ENCODE data around the gene CAMK2D.

The CAMK2D gene

GRCh38 chr4:113617195-113617594 is 144.3 kb downstream of the CAMK2D start:
- TF ChIP-seq CTCF (IDR thresholded peaks at IDR 0.05), result no peak
- no peaks in the 10 kb centered on the region for H3K36me3 ChIP-seq
- no peaks in the 10 kb centered on the region for H3K9me3 ChIP-seq
- no peak overlapping the region for H3K4me3 ChIP-seq
- no peak for DNase-seq
- H3K27ac ChIP-seq, result no peak overlapping the region
- H3K4me1 ChIP-seq, result peaks cover 0 to 63% (median 14%) of the 10 kb centered on the region in 4 donors
- intact Hi-C loops (cut with DNase I; ENCODE audit: low total_unique reads), result no loop called here
- H3K27me3 ChIP-seq, result no peaks in the 10 kb centered on the region

- no peak for DNase-seq
- Histone ChIP-seq H3K4me1 (peaks cover 0 to 64% (median 14%) of the 10 kb centered on the region in 4 donors), H3K4me3 (no peak overlapping the region), H3K36me3 (no peaks in the 10 kb centered on the region), H3K27me3 (no peaks in the 10 kb centered on the region), H3K9me3 (no peaks in the 10 kb centered on the region), H3K27ac (no peak overlapping the region)
- intact Hi-C loops (cut with DNase I; ENCODE audit: low total_unique reads), result no loop called here
- TF ChIP-seq CTCF (IDR thresholded peaks at IDR 0.05), result no peak
These were observed 145.1 kb downstream of the CAMK2D start for GRCh38 chr4:113616443-113616842.

- intact Hi-C loops (cut with DNase I; ENCODE audit: low total_unique reads), result no loop called here
- no peak for TF ChIP-seq CTCF (IDR thresholded peaks at IDR 0.05)
- Histone ChIP-seq H3K27me3 (no peaks in the 10 kb centered on the region), H3K4me1 (peaks cover 0 to 64% (median 14%) of the 10 kb centered on the region in 4 donors), H3K36me3 (no peaks in the 10 kb centered on the region), H3K9me3 (no peaks in the 10 kb centered on the region), H3K4me3 (no peak overlapping the region), H3K27ac (no peak overlapping the region)
- no peak for DNase-seq
These were observed 147.1 kb downstream of the CAMK2D start for GRCh38 chr4:113614414-113614813.

GRCh38 chr4:113613503-113613902 is 148.0 kb downstream of the CAMK2D start:
- H3K4me1 ChIP-seq, result peaks cover 0 to 59% (median 14%) of the 10 kb centered on the region in 4 donors
- no peak overlapping the region for H3K27ac ChIP-seq
- TF ChIP-seq CTCF (IDR thresholded peaks at IDR 0.05), result no peak
- no peaks in the 10 kb centered on the region for H3K36me3 ChIP-seq
- H3K27me3 ChIP-seq, result no peaks in the 10 kb centered on the region
- H3K9me3 ChIP-seq, result no peaks in the 10 kb centered on the region
- no peak overlapping the region for H3K4me3 ChIP-seq
- intact Hi-C loops (cut with DNase I; ENCODE audit: low total_unique reads), result no loop called here
- no peak for DNase-seq

GRCh38 chr4:113610537-113610936 is 151.0 kb downstream of the CAMK2D start:
- intact Hi-C loops (cut with DNase I; ENCODE audit: low total_unique reads), result no loop called here
- H3K36me3 ChIP-seq, result peaks cover 0 to 9% (median 0%) of the 10 kb centered on the region in 3 donors
- no peak for TF ChIP-seq CTCF (IDR thresholded peaks at IDR 0.05)
- no peaks in the 10 kb centered on the region for H3K27me3 ChIP-seq
- no peak for DNase-seq
- peaks cover 0 to 31% (median 3%) of the 10 kb centered on the region in 4 donors for H3K4me1 ChIP-seq
- H3K27ac ChIP-seq, result no peak overlapping the region
- no peaks in the 10 kb centered on the region for H3K9me3 ChIP-seq
- H3K4me3 ChIP-seq, result no peak overlapping the region

- H3K4me3 ChIP-seq, result no peak overlapping the region
- peaks cover 0 to 9% (median 0%) of the 10 kb centered on the region in 3 donors for H3K36me3 ChIP-seq
- H3K27me3 ChIP-seq, result no peaks in the 10 kb centered on the region
- intact Hi-C loops (cut with DNase I; ENCODE audit: low total_unique reads), result no loop called here
- H3K9me3 ChIP-seq, result no peaks in the 10 kb centered on the region
- no peak overlapping the region for H3K27ac ChIP-seq
- DNase-seq, result no peak
- no peak for TF ChIP-seq CTCF (IDR thresholded peaks at IDR 0.05)
- H3K4me1 ChIP-seq, result peaks cover 0 to 22% (median 3%) of the 10 kb centered on the region in 4 donors
These were observed 153.5 kb downstream of the CAMK2D start for GRCh38 chr4:113607998-113608397.
